Stomach (tissue), 9 donors: ENCODE data around the gene FAM83E. TPM values are rescaled to one million over a fixed set of nuclear protein-coding genes. Genes with fewer than 3 reads are reported as not detected.

ENCODE experiments used
- DNase-seq, 2 donors: peaks; one replicate each; pipeline versions ENCODE4 v3.0.0 to v3.0.0-alpha.2; 2013 to 2019
- H3K27ac ChIP-seq, 5 donors: fragments of 200-600 bp in 4 of 5; sonication (generic) in 4 of 5; one replicate each; pipeline ENCODE4 v1.5.1; 2013 to 2019; ENCODE audit warnings: mild to moderate bottlenecking in 1 of 5, moderate library complexity in 1 of 5
- H3K27me3 ChIP-seq, 3 donors: fragments of 200-600 bp; sonication (generic); one replicate each; pipeline ENCODE4 v1.5.1; 2017 to 2019; ENCODE audit warnings: mixed run types in 1 of 3
- H3K36me3 ChIP-seq, 4 donors: fragments of 200-600 bp; sonication (generic); 1 replicate in 3 of 4; 2 replicates in 1 of 4; pipeline ENCODE4 v1.5.1; 2016 to 2019
- H3K4me1 ChIP-seq, 4 donors: fragments of 200-600 bp; sonication (generic); one replicate each; pipeline ENCODE4 v1.5.1; 2016 to 2019
- H3K4me3 ChIP-seq, 4 donors: fragments of 200-600 bp; sonication (generic) in 3 of 4; one replicate each; pipeline ENCODE4 v1.5.1; 2016 to 2019; ENCODE audit warnings: mild to moderate bottlenecking in 1 of 4
- H3K9me3 ChIP-seq, 4 donors: fragments of 200-600 bp; sonication (generic); one replicate each; pipeline ENCODE4 v1.5.1; 2016 to 2019
- EP300 ChIP-seq: sonication (generic); formaldehyde crosslinking; IDR thresholded peaks from one replicate; pipeline ENCODE4 v1.6.1; 2017; ENCODE audit warnings: antibody characterized with exemption
- POLR2A ChIP-seq, 4 donors: fragments of 450-650 bp; IDR thresholded peaks; one replicate each; pipeline ENCODE4 v1.6.1; 2016; ENCODE audit warnings: antibody characterized with exemption in 4 of 4, control low read depth in 2 of 4, mild to moderate bottlenecking in 1 of 4, moderate library complexity in 1 of 4
- POLR2AphosphoS5 ChIP-seq, 3 donors: sonication (generic); formaldehyde crosslinking; IDR thresholded peaks; one replicate each; pipeline ENCODE4 v1.6.1; 2016; ENCODE audit warnings: antibody characterized with exemption in 3 of 3
- WGBS, 5 donors: extraction: QIAGEN DNeasy Blood & Tissue Kit in 3 of 5; methylation state at CpG; one replicate each; pipeline versions ENCODE4 v1.1.5 to v1.1.7; 2013 to 2018; 5-methylcytosine and 5-hydroxymethylcytosine counted together
- intact Hi-C: fragments of 100-400 bp; cut with DNase I; formaldehyde crosslinking; loops from one replicate; pipeline ENCODE4 v1.15.1; 2023; ENCODE audit warnings: low total_unique reads
- polyA plus RNA-seq, 3 donors: library from polyadenylated mRNA; stranded (reverse); fragments of 200-250 nt; gene quantifications; one replicate each; pipeline ENCODE4 v1.2.3, GENCODE V29; 2013
- total RNA-seq, 5 donors: library from RNA; depleted of rRNA; stranded (reverse); fragments of >200 nt; gene quantifications; one replicate each; pipeline versions ENCODE4 v1.1.0 to v1.2.3, GENCODE V29; 2014 to 2016
- TF ChIP-seq, protein P1 (sequence below), 7 experiments: fragments of 450-650 bp in 4 of 7; fragments of 200-600 bp in 3 of 7; sonication (generic) in 3 of 7; IDR thresholded peaks; one replicate each; pipeline ENCODE4 v1.5.1; 2016 to 2019; ENCODE audit warnings: antibody characterized with exemption in 7 of 7, control low read depth in 2 of 7, mild to moderate bottlenecking in 1 of 7
- donor health status: healthy with polysubstance abuse.
- donor health status: Bipolar disorder and iron deficiency.
- donor health status: healthy.

FAM83E gene
- total and polyA plus RNA-seq, 8 donors, result 13.3 to 275 (median 46.3) TPM

DNA sequence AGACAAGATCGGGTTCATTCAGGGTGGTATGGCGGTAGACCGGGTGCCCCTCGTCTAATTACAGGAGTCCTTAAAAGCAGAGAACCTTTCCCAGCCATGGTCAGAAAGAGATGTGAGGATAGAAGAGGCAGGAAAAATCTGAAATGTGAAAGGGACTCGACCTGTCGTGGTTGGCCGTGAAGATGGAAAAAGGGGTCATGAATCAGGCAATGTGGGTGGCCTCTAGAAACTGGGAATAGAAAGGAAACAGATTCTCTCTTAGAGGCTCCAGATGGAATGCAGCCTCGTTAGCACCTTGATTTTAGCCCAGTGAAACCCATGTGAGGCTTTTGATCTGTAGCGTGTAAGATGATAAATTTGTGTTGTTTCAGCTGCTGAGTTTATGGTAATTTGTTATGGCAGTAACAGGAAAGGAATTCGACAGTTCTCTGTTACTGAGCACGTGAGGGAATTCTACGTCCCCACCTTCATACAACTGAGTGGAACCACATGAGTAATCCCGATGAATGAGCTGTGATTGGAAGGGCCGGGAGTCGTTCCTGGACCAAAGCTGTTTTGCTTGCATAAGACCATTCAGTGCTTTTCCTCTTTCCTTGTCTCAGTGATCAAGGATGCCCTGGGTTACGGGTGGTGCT is 42.1 kb upstream of the FAM83E start:
- Histone ChIP-seq H3K4me1 (peaks cover 0 to 22% (median 8%) of the 10 kb centered on the region in 4 donors), H3K9me3 (no peaks in the 10 kb centered on the region), H3K27ac (no peak overlapping the region), H3K27me3 (no peaks in the 10 kb centered on the region), H3K4me3 (no peak overlapping the region), H3K36me3 (no peaks in the 10 kb centered on the region)
- peak in 1 of 2 donors; percentile 79 for DNase-seq
- WGBS, 5 donors, result 47 to 60% (median 54%) methylated on average over 16 of the region's 16 CpGs
- intact Hi-C loops, result no loop called here
- TF ChIP-seq POLR2A (IDR thresholded peaks at IDR 0.05) (no peak), POLR2AphosphoS5 (IDR thresholded peaks at IDR 0.05) (no peak), EP300 (no peak)
- TF ChIP-seq, protein P1, sequence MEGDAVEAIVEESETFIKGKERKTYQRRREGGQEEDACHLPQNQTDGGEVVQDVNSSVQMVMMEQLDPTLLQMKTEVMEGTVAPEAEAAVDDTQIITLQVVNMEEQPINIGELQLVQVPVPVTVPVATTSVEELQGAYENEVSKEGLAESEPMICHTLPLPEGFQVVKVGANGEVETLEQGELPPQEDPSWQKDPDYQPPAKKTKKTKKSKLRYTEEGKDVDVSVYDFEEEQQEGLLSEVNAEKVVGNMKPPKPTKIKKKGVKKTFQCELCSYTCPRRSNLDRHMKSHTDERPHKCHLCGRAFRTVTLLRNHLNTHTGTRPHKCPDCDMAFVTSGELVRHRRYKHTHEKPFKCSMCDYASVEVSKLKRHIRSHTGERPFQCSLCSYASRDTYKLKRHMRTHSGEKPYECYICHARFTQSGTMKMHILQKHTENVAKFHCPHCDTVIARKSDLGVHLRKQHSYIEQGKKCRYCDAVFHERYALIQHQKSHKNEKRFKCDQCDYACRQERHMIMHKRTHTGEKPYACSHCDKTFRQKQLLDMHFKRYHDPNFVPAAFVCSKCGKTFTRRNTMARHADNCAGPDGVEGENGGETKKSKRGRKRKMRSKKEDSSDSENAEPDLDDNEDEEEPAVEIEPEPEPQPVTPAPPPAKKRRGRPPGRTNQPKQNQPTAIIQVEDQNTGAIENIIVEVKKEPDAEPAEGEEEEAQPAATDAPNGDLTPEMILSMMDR (IDR thresholded peaks at IDR 0.05), result no peak

DNA sequence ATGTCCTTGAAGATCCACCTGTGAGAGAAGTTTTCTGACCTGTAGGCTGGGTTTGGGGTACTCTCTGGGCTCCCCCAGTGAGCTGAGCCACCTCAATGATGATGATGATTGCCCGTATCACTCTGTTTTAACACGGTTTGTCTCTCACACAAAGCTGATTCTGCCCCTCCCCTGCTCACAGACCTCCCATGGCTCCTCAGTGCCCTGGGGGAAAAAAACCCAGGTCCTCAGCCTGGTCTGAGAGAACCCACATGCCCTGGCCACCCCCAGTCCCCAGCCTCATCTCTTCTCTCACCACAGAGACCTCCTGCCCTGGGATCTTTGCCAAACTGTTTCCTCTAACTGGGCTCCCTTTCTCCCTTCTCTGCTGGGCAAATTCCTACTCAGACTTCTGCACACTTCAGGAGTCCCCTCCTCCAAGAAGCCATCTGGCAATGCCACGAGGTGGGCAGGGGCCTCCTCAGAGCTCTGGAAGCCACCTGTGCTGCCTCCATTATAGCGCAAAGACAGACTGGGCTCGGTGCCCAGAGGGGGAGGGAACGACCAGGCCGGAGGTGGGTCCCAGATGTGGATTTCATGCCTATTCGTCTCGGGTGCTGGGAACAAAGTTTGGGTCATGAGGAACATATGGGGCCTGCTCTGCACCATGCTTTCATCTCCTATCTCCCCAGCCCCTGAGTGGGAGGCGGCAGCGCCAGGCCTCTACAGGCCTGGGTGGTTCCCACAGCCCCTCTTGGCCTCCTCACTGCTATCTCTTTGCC is 39.6 kb upstream of the FAM83E start:
- TF ChIP-seq, protein P1 (IDR thresholded peaks at IDR 0.05), result no peak
- TF ChIP-seq POLR2A (IDR thresholded peaks at IDR 0.05), result no peak
- TF ChIP-seq EP300, result no peak
- no peak for TF ChIP-seq POLR2AphosphoS5 (IDR thresholded peaks at IDR 0.05)
- peaks cover 0 to 5% (median 2%) of the 10 kb centered on the region in 4 donors for H3K4me1 ChIP-seq
- peak in 1 of 2 donors; percentile 68 for DNase-seq
- H3K4me3 ChIP-seq, result no peak overlapping the region
- whole genome bisulfite sequencing, 5 donors, result 39 to 63% (median 42%) methylated on average over 9 to 11 of the region's 11 CpGs
- H3K36me3 ChIP-seq, result no peaks in the 10 kb centered on the region
- intact Hi-C loops, result no loop called here
- no peaks in the 10 kb centered on the region for H3K27me3 ChIP-seq
- no peaks in the 10 kb centered on the region for H3K9me3 ChIP-seq
- H3K27ac ChIP-seq, result no peak overlapping the region

DNA sequence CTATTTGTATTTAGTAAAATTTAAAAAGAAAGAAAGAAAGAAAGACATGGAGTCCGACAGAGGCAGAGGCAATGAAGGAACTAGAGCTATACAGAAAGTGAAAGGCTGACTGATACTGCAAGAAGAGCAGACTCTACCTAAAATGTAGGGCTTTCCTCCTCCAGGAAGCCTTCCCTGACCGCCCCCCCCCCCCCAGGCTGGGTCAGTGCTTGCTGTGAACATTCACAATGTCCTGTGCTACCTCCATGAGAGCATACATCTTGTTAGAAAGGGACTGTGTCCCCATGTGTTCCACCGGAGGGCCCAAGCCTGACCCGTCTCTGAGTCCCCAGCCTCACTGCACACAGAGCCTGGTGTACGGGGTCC is 36.8 kb upstream of the FAM83E start:
- Histone ChIP-seq H3K4me3 (no peak overlapping the region), H3K9me3 (no peaks in the 10 kb centered on the region), H3K27ac (no peak overlapping the region), H3K4me1 (peaks cover 0 to 8% (median 5%) of the 10 kb centered on the region in 4 donors), H3K36me3 (no peaks in the 10 kb centered on the region), H3K27me3 (no peaks in the 10 kb centered on the region)
- 71 to 98% (median 89%) methylated on average over 5 of the region's 5 CpGs for WGBS, 5 donors
- no peak for TF ChIP-seq POLR2AphosphoS5 (IDR thresholded peaks at IDR 0.05)
- TF ChIP-seq POLR2A (IDR thresholded peaks at IDR 0.05), result no peak
- TF ChIP-seq EP300, result no peak
- TF ChIP-seq, protein P1 (IDR thresholded peaks at IDR 0.05), result no peak
- intact Hi-C loops, result no loop called here
- no peak for DNase-seq

DNA sequence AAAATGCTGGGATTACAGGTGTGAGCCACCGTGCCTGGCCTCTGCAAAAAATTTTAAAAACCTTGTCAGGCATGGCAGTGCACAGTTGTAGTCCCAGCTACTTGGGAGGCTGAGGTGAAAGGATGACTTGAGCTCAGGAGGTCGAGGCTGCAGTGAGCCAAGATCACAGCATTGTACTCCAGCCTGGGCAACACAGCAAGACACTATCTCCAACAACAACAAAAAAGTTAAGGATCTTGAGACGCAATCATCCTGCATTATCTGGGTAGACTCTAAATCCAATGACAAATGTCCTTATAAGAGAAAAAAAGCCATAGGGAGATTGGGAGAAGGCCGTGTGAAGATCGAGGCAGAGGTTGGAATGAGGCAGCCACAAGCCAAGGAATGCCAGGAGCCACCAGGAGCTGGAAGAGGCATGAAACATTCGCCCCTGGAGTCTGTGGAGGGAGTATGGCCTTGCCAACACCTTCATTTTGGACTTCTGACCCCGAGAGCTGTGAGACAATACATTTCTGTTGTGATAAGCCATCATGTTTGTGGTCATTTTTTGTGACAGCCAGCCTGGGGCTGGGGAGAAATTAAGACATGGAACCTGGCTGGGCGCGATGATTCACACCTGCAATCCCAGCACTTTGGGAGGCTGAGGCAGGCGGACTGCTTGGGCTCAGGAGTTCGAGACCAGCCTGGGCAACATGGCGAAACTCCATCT is 36.3 kb upstream of the FAM83E start:
- Histone ChIP-seq H3K36me3 (no peaks in the 10 kb centered on the region), H3K4me1 (peaks cover 0 to 14% (median 9%) of the 10 kb centered on the region in 4 donors), H3K4me3 (no peak overlapping the region), H3K27me3 (no peaks in the 10 kb centered on the region), H3K9me3 (no peaks in the 10 kb centered on the region), H3K27ac (no peak overlapping the region)
- TF ChIP-seq, protein P1 (IDR thresholded peaks at IDR 0.05), result no peak
- TF ChIP-seq POLR2AphosphoS5 (IDR thresholded peaks at IDR 0.05) (no peak), EP300 (no peak), POLR2A (IDR thresholded peaks at IDR 0.05) (no peak)
- intact Hi-C loops, result no loop called here
- no peak for DNase-seq
- WGBS, 5 donors, result 88 to 91% (median 89%) methylated on average over 12 of the region's 12 CpGs
